Body of pancreas (tissue), 4 donors: ENCODE results near the gene CLNK.

ENCODE experiments used
- POLR2A ChIP-seq, 3 donors: fragments of 450-650 bp; IDR thresholded peaks; one replicate each; pipeline ENCODE4 v1.6.1; 2016; ENCODE audit warnings: antibody characterized with exemption in 3 of 3, mild to moderate bottlenecking in 2 of 3
- TF ChIP-seq, protein P1 (sequence below), 7 experiments: fragments of 450-650 bp in 4 of 7; fragments of 200-600 bp in 3 of 7; sonication (generic) in 3 of 7; IDR thresholded peaks; one replicate each; pipeline ENCODE4 v1.5.1; 2016 to 2019; ENCODE audit warnings: antibody characterized with exemption in 7 of 7

DNA sequence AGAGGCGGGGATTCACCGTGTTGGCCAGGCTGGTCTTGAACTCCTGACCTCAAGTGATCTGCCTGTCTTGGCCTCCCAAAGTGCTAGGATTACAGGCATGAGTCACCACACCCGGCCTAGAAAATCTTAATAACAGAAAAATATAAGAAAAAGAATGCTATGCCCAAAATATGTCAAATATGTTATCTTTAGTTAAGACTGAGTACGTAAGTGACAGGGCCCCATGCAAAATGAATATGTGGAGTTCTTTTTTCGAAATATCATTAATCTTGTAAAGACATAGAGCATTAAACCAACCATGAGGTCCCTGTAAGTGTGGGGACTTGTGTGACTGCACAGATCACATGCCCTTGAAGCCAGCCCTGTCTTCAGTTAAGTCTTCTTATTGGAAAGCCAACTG, 218.4 kb downstream of the CLNK start:
- TF ChIP-seq, protein P1, sequence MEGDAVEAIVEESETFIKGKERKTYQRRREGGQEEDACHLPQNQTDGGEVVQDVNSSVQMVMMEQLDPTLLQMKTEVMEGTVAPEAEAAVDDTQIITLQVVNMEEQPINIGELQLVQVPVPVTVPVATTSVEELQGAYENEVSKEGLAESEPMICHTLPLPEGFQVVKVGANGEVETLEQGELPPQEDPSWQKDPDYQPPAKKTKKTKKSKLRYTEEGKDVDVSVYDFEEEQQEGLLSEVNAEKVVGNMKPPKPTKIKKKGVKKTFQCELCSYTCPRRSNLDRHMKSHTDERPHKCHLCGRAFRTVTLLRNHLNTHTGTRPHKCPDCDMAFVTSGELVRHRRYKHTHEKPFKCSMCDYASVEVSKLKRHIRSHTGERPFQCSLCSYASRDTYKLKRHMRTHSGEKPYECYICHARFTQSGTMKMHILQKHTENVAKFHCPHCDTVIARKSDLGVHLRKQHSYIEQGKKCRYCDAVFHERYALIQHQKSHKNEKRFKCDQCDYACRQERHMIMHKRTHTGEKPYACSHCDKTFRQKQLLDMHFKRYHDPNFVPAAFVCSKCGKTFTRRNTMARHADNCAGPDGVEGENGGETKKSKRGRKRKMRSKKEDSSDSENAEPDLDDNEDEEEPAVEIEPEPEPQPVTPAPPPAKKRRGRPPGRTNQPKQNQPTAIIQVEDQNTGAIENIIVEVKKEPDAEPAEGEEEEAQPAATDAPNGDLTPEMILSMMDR (IDR thresholded peaks at IDR 0.05): no peak
- no peak for TF ChIP-seq POLR2A (IDR thresholded peaks at IDR 0.05)
